Keratinocyte (primary cell): ENCODE results near the gene TMC5. TPM values are rescaled to one million over a fixed set of nuclear protein-coding genes. Genes with fewer than 3 reads are reported as not detected.

ENCODE experiments used
- DNase-seq: peaks from one replicate; pipeline ENCODE4 v3.0.0-alpha.2; 2011; ENCODE audit warnings: low read depth, missing footprints, low spot score
- FAIRE-seq: peaks from 2 replicates; lab custom pipeline; 2011; peaks lifted over from hg19 to GRCh38; lab: Jason Lieb, UNC
- H2AFZ ChIP-seq: 2 replicates; pipeline ENCODE4 v1.6.0; 2012; ENCODE audit warnings: low read length, control low read depth, inconsistent platforms; ENCODE audit not compliant: control insufficient read depth
- H3K27ac ChIP-seq: 2 replicates; pipeline ENCODE4 v1.5.1; 2011; ENCODE audit warnings: low read length; ENCODE audit not compliant: control insufficient read depth, insufficient read depth
- H3K27me3 ChIP-seq: 3 replicates; pipeline ENCODE4 v1.6.0; 2011; ENCODE audit warnings: low read length; ENCODE audit not compliant: control insufficient read depth, insufficient read depth; ENCODE audit errors: extremely low read depth
- H3K36me3 ChIP-seq, 2 experiments: 2 replicates in 1 of 2; 3 replicates in 1 of 2; pipeline ENCODE4 v1.5.1; 2011; ENCODE audit warnings: low read length in 2 of 2, mild to moderate bottlenecking in 1 of 2; ENCODE audit not compliant: control insufficient read depth in 2 of 2, insufficient read depth in 2 of 2; ENCODE audit errors: extremely low read depth in 1 of 2
- H3K4me1 ChIP-seq: 3 replicates; pipeline ENCODE4 v1.5.1; 2011; ENCODE audit warnings: low read length; ENCODE audit not compliant: control insufficient read depth, insufficient read depth; ENCODE audit errors: extremely low read depth
- H3K4me2 ChIP-seq: 3 replicates; pipeline ENCODE4 v1.6.0; 2011; ENCODE audit warnings: low read depth, low read length; ENCODE audit not compliant: control insufficient read depth, insufficient read depth; ENCODE audit errors: extremely low read depth
- H3K4me3 ChIP-seq, 3 experiments: fragments of 200-600 bp in 1 of 3; sonication (generic) in 1 of 3; 2 replicates in 2 of 3; 3 replicates in 1 of 3; pipeline ENCODE4 v1.5.1; 2011 to 2016; ENCODE audit warnings: low read length in 3 of 3, mild to moderate bottlenecking in 3 of 3, control low read depth in 2 of 3, inconsistent platforms in 1 of 3, low read depth in 1 of 3, mixed read lengths in 1 of 3, mixed run types in 1 of 3, moderate library complexity in 1 of 3; ENCODE audit not compliant: control insufficient read depth in 2 of 3, insufficient read depth in 2 of 3; ENCODE audit errors: extremely low read depth in 1 of 3
- H3K79me2 ChIP-seq: 2 replicates; pipeline ENCODE4 v1.6.0; 2012; ENCODE audit warnings: low read length; ENCODE audit not compliant: control insufficient read depth, insufficient read depth
- H3K9ac ChIP-seq: 3 replicates; pipeline ENCODE4 v1.6.0; 2011; ENCODE audit warnings: low read length; ENCODE audit not compliant: control insufficient read depth, insufficient read depth; ENCODE audit errors: extremely low read depth
- H3K9me1 ChIP-seq: 3 replicates; pipeline ENCODE4 v1.6.0; 2011; ENCODE audit warnings: low read length; ENCODE audit not compliant: control insufficient read depth, insufficient read depth; ENCODE audit errors: extremely low read depth
- H3K9me3 ChIP-seq: 2 replicates; pipeline ENCODE4 v1.5.1; 2012; ENCODE audit warnings: low read depth, low read length; ENCODE audit not compliant: control insufficient read depth
- H4K20me1 ChIP-seq: 3 replicates; pipeline ENCODE4 v1.6.0; 2011; ENCODE audit warnings: low read length; ENCODE audit not compliant: control insufficient read depth, insufficient read depth; ENCODE audit errors: extremely low read depth
- EZH2 ChIP-seq: IDR thresholded peaks from one replicate; pipeline ENCODE4 v1.6.1; 2012; ENCODE audit warnings: inconsistent platforms, mild to moderate bottlenecking, low read length, moderate library complexity
- dilution Hi-C: fragments of 300-500 bp; cut with MboI; formaldehyde crosslinking; loops from one replicate; pipeline ENCODE4 v1.7.0; 2020; ENCODE audit warnings: low sequenced_read_pairs; ENCODE audit not compliant: extremely low pct_ligation_motif_present
- polyA plus RNA-seq, 5 experiments: library from polyadenylated mRNA; depleted of rRNA in 3 of 5; stranded (reverse) in 3 of 5; stranded (forward) in 1 of 5; unstranded in 1 of 5; fragments of >200 nt; gene quantifications; 1 replicate in 1 of 5; 2 replicates in 3 of 5; 3 replicates in 1 of 5; pipeline versions ENCODE4 v1.2.1 to v1.2.3, GENCODE V29; 2011 to 2012; ENCODE audit warnings: missing spikeins in 2 of 5, low read depth in 1 of 5, low replicate concordance in 1 of 5
- TF ChIP-seq, protein P1 (sequence below), 3 experiments: IDR thresholded peaks in 1 of 3; conservative IDR thresholded peaks in 1 of 3; optimal IDR thresholded peaks in 1 of 3; 2 replicates in 2 of 3; 3 replicates in 1 of 3; pipeline versions ENCODE3 to v1.5.1; 2011; ENCODE audit warnings: low read length in 3 of 3, mild to moderate bottlenecking in 3 of 3, moderate library complexity in 2 of 3, control low read depth in 1 of 3, inconsistent platforms in 1 of 3; ENCODE audit not compliant: insufficient read depth in 2 of 3; ENCODE audit errors: extremely low read depth in 1 of 3

The TMC5 gene
- polyA plus RNA-seq, 1 donor (not counting 4 experiments of a cell fraction or from before 2014, with no cell fraction given), result 0.18 TPM

- no peaks in the 10 kb centered on the region for H3K9me3 ChIP-seq
- H2AFZ ChIP-seq, result no peak overlapping the region
- no peak for TF ChIP-seq EZH2
- TF ChIP-seq, protein P1, sequence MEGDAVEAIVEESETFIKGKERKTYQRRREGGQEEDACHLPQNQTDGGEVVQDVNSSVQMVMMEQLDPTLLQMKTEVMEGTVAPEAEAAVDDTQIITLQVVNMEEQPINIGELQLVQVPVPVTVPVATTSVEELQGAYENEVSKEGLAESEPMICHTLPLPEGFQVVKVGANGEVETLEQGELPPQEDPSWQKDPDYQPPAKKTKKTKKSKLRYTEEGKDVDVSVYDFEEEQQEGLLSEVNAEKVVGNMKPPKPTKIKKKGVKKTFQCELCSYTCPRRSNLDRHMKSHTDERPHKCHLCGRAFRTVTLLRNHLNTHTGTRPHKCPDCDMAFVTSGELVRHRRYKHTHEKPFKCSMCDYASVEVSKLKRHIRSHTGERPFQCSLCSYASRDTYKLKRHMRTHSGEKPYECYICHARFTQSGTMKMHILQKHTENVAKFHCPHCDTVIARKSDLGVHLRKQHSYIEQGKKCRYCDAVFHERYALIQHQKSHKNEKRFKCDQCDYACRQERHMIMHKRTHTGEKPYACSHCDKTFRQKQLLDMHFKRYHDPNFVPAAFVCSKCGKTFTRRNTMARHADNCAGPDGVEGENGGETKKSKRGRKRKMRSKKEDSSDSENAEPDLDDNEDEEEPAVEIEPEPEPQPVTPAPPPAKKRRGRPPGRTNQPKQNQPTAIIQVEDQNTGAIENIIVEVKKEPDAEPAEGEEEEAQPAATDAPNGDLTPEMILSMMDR (optimal IDR thresholded peaks at IDR 0.05 in 1 of 3, IDR thresholded peaks at IDR 0.05 in 1 of 3, conservative IDR thresholded peaks at IDR 0.05 in 1 of 3; ENCODE audit: extremely low read depth in 1 of 3, insufficient read depth in 2 of 3, low read length in 3 of 3), result no peak
- FAIRE-seq, result no peak
- dilution Hi-C loops, result no loop called here
- H3K9ac ChIP-seq, result no peak overlapping the region
- no peaks in the 10 kb centered on the region for H3K27me3 ChIP-seq
- no peaks in the 10 kb centered on the region for H3K36me3 ChIP-seq
- H3K79me2 ChIP-seq, result no peaks in the 10 kb centered on the region
- H3K4me3 ChIP-seq, result no peak overlapping the region
- DNase-seq, result no peak
- no peak overlapping the region for H3K4me2 ChIP-seq
- no peak overlapping the region for H3K27ac ChIP-seq
- H4K20me1 ChIP-seq, result no peaks in the 10 kb centered on the region
- H3K9me1 ChIP-seq, result no peaks in the 10 kb centered on the region
- peaks cover 9% of the 10 kb centered on the region for H3K4me1 ChIP-seq
Measured at GRCh38 chr16:19379838-19380237, 37.8 kb upstream of the TMC5 start.

- FAIRE-seq, result no peak
- Histone ChIP-seq H3K9ac (no peak overlapping the region), H3K36me3 (no peaks in the 10 kb centered on the region), H3K27ac (no peak overlapping the region), H3K9me1 (no peaks in the 10 kb centered on the region), H3K4me3 (no peak overlapping the region), H3K27me3 (no peaks in the 10 kb centered on the region), H3K4me1 (peaks cover 13% of the 10 kb centered on the region), H2AFZ (no peak overlapping the region), H3K79me2 (no peaks in the 10 kb centered on the region), H4K20me1 (no peaks in the 10 kb centered on the region), H3K9me3 (no peaks in the 10 kb centered on the region), H3K4me2 (no peak overlapping the region)
- no peak for TF ChIP-seq EZH2
- TF ChIP-seq, protein P1 (optimal IDR thresholded peaks at IDR 0.05 in 1 of 3, IDR thresholded peaks at IDR 0.05 in 1 of 3, conservative IDR thresholded peaks at IDR 0.05 in 1 of 3; ENCODE audit: extremely low read depth in 1 of 3, insufficient read depth in 2 of 3, low read length in 3 of 3), result no peak
- dilution Hi-C loops, result no loop called here
- DNase-seq, result no peak
Measured at GRCh38 chr16:19380328-19380727, 37.4 kb upstream of the TMC5 start.
